K562 (cell line): ENCODE data around the gene PTCH2. TPM values are rescaled to one million over a fixed set of nuclear protein-coding genes. Genes with fewer than 3 reads are reported as not detected.
A peak's percentile ranks its signal among the peaks of the same experiment; 100 is the strongest.

Experiments
- AFF4 ChIP-seq: sonication (generic); formaldehyde crosslinking; IDR thresholded peaks from 2 replicates; pipeline ENCODE4 v1.8.0; 2023; ENCODE audit warnings: mild to moderate bottlenecking, missing genetic modification reagents
- CBFB ChIP-seq: sonication (generic); formaldehyde crosslinking; IDR thresholded peaks from 2 replicates; pipeline ENCODE4 v1.4.0; 2020; ENCODE audit warnings: mild to moderate bottlenecking, missing genetic modification reagents
- FOXJ2 ChIP-seq: fragments of 200-800 bp; sonication (Bioruptor generic); IDR thresholded peaks from 2 replicates; pipeline ENCODE4 v1.6.1; 2016; ENCODE audit warnings: missing genetic modification characterization, missing compliant biosample characterization
- GABPB1 ChIP-seq: sonication (generic); formaldehyde crosslinking; IDR thresholded peaks from 2 replicates; pipeline ENCODE4 v1.8.0; 2022; ENCODE audit warnings: mild to moderate bottlenecking, missing genetic modification reagents
- LEF1 ChIP-seq: fragments of 450-650 bp; IDR thresholded peaks from 2 replicates; pipeline ENCODE4 v1.6.1; 2016; ENCODE audit warnings: mild to moderate bottlenecking
- NFIC ChIP-seq: fragments of 450-650 bp; IDR thresholded peaks from 2 replicates; pipeline ENCODE4 v1.6.1; 2017; ENCODE audit warnings: mild to moderate bottlenecking, inconsistent platforms
- SPI1 ChIP-seq: IDR thresholded peaks from 2 replicates; pipeline ENCODE4 v1.6.1; 2011; ENCODE audit warnings: low read depth, low read length, control low read depth, borderline replicate concordance
- ZNF354B ChIP-seq: fragments of 250-450 bp; sonication (Bioruptor Pico); IDR thresholded peaks from 2 replicates; pipeline ENCODE4 v1.4.0; 2020
- polyA plus RNA-seq, 8 experiments: library from polyadenylated mRNA; depleted of rRNA in 4 of 8; stranded (reverse) in 5 of 8; unstranded in 3 of 8; fragments of >200 nt; fragmentation: Nextera tagmentation in 2 of 8; fragmentation: Illumina TruSeq in 1 of 8; extraction: Ambion mirVana in 2 of 8; extraction: Trizol in 1 of 8; gene quantifications; 2 replicates each; pipeline versions ENCODE4 v1.2.1 to v1.2.3, GENCODE V29; 2011 to 2014; ENCODE audit warnings: inconsistent platforms in 1 of 8, missing spikeins in 1 of 8
- total RNA-seq, 7 experiments: library from RNA; depleted of rRNA in 6 of 7; stranded (reverse); fragments of >200 nt in 6 of 7; fragmentation: Illumina TruSeq in 2 of 7; extraction: Trizol in 2 of 7; gene quantifications; 2 replicates each; pipeline versions ENCODE4 v1.2.1 to v1.2.3, GENCODE V29; 2011 to 2021; ENCODE audit warnings: low replicate concordance in 1 of 7
- TF ChIP-seq, protein P1 (sequence below): fragments of 450-650 bp; IDR thresholded peaks from 2 replicates; pipeline ENCODE4 v1.6.1; 2017; ENCODE audit warnings: antibody characterized with exemption, mild to moderate bottlenecking
- TF ChIP-seq, protein P2 (sequence below): sonication (generic); formaldehyde crosslinking; IDR thresholded peaks from 2 replicates; pipeline ENCODE4 v1.8.0; 2023; ENCODE audit warnings: missing genetic modification reagents, mild to moderate bottlenecking, borderline replicate concordance
- TF ChIP-seq, protein P3 (sequence below): sonication (generic); formaldehyde crosslinking; IDR thresholded peaks from 2 replicates; pipeline ENCODE4 v1.8.0; 2022; ENCODE audit warnings: missing genetic modification reagents, mild to moderate bottlenecking, moderate library complexity, borderline replicate concordance

PTCH2 gene
- total and polyA plus RNA-seq, 9 of the 15 experiments (the other 6 are each of a cell fraction or from before 2014, with no cell fraction given): 0.15 to 27.3 (median 0.48) TPM; not detected in 1

GRCh38 chr1:44826375-44827196, 16.5 kb downstream of the PTCH2 start (continued):
- TF ChIP-seq, protein P1, sequence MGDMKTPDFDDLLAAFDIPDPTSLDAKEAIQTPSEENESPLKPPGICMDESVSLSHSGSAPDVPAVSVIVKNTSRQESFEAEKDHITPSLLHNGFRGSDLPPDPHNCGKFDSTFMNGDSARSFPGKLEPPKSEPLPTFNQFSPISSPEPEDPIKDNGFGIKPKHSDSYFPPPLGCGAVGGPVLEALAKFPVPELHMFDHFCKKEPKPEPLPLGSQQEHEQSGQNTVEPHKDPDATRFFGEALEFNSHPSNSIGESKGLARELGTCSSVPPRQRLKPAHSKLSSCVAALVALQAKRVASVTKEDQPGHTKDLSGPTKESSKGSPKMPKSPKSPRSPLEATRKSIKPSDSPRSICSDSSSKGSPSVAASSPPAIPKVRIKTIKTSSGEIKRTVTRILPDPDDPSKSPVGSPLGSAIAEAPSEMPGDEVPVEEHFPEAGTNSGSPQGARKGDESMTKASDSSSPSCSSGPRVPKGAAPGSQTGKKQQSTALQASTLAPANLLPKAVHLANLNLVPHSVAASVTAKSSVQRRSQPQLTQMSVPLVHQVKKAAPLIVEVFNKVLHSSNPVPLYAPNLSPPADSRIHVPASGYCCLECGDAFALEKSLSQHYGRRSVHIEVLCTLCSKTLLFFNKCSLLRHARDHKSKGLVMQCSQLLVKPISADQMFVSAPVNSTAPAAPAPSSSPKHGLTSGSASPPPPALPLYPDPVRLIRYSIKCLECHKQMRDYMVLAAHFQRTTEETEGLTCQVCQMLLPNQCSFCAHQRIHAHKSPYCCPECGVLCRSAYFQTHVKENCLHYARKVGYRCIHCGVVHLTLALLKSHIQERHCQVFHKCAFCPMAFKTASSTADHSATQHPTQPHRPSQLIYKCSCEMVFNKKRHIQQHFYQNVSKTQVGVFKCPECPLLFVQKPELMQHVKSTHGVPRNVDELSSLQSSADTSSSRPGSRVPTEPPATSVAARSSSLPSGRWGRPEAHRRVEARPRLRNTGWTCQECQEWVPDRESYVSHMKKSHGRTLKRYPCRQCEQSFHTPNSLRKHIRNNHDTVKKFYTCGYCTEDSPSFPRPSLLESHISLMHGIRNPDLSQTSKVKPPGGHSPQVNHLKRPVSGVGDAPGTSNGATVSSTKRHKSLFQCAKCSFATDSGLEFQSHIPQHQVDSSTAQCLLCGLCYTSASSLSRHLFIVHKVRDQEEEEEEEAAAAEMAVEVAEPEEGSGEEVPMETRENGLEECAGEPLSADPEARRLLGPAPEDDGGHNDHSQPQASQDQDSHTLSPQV: peak; percentile 47; the same call in 1 of the 2 replicates
- TF ChIP-seq, protein P2, sequence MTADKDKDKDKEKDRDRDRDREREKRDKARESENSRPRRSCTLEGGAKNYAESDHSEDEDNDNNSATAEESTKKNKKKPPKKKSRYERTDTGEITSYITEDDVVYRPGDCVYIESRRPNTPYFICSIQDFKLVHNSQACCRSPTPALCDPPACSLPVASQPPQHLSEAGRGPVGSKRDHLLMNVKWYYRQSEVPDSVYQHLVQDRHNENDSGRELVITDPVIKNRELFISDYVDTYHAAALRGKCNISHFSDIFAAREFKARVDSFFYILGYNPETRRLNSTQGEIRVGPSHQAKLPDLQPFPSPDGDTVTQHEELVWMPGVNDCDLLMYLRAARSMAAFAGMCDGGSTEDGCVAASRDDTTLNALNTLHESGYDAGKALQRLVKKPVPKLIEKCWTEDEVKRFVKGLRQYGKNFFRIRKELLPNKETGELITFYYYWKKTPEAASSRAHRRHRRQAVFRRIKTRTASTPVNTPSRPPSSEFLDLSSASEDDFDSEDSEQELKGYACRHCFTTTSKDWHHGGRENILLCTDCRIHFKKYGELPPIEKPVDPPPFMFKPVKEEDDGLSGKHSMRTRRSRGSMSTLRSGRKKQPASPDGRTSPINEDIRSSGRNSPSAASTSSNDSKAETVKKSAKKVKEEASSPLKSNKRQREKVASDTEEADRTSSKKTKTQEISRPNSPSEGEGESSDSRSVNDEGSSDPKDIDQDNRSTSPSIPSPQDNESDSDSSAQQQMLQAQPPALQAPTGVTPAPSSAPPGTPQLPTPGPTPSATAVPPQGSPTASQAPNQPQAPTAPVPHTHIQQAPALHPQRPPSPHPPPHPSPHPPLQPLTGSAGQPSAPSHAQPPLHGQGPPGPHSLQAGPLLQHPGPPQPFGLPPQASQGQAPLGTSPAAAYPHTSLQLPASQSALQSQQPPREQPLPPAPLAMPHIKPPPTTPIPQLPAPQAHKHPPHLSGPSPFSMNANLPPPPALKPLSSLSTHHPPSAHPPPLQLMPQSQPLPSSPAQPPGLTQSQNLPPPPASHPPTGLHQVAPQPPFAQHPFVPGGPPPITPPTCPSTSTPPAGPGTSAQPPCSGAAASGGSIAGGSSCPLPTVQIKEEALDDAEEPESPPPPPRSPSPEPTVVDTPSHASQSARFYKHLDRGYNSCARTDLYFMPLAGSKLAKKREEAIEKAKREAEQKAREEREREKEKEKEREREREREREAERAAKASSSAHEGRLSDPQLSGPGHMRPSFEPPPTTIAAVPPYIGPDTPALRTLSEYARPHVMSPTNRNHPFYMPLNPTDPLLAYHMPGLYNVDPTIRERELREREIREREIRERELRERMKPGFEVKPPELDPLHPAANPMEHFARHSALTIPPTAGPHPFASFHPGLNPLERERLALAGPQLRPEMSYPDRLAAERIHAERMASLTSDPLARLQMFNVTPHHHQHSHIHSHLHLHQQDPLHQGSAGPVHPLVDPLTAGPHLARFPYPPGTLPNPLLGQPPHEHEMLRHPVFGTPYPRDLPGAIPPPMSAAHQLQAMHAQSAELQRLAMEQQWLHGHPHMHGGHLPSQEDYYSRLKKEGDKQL (CRISPR knock-in tag): 0 out of 2 replicates have a peak, but pooled peaks have one; percentile 28
- TF ChIP-seq SPI1: peak; percentile 50; the same call in 1 of the 2 replicates
- TF ChIP-seq GABPB1 (CRISPR knock-in tag): peak; percentile 38; the same call in 1 of the 2 replicates
- TF ChIP-seq, protein P3, sequence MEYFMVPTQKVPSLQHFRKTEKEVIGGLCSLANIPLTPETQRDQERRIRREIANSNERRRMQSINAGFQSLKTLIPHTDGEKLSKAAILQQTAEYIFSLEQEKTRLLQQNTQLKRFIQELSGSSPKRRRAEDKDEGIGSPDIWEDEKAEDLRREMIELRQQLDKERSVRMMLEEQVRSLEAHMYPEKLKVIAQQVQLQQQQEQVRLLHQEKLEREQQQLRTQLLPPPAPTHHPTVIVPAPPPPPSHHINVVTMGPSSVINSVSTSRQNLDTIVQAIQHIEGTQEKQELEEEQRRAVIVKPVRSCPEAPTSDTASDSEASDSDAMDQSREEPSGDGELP (CRISPR knock-in tag): peak; percentile 36; the same call in 1 of the 2 replicates
- TF ChIP-seq AFF4 (CRISPR knock-in tag): no peak
- TF ChIP-seq ZNF354B (CRISPR knock-in tag): no peak
- TF ChIP-seq LEF1: no peak
- peak; percentile 22; the same call in 1 of the 2 replicates for TF ChIP-seq NFIC
- TF ChIP-seq CBFB (CRISPR knock-in tag): no peak
- TF ChIP-seq FOXJ2 (tag): no peak
